Activated CD4-positive, alpha-beta T cell treated with anti-CD3 and anti-CD28 coated beads, Interleukin-2, amount 10 ng/mL, durations not matched to agents 7 days and 5 days (primary cell): ENCODE results near the gene IPO9. TPM values are rescaled to one million over a fixed set of nuclear protein-coding genes. Genes with fewer than 3 reads are reported as not detected.

Source experiments
- CTCF ChIA-PET: fragments of 350-600 bp; sonication (Branson Sonifier 250); formaldehyde crosslinking; loops from one replicate; lab custom pipeline; 2021; ENCODE audit warnings: antibody characterized with exemption; lab: Charles Lee
- POLR2A ChIA-PET: fragments of 350-600 bp; sonication (Branson Sonifier 250); formaldehyde crosslinking; loops from one replicate; lab custom pipeline; 2021; ENCODE audit warnings: antibody characterized with exemption; lab: Charles Lee
- DNase-seq: peaks from one replicate; pipeline ENCODE4 v3.0.0-alpha.2; 2020
- H3K27ac Mint-ChIP-seq: one replicate; pipeline ENCODE4 v1.8.0; 2021; ENCODE audit warnings: mild to moderate bottlenecking, moderate library complexity, mixed read lengths
- H3K27me3 Mint-ChIP-seq: one replicate; pipeline ENCODE4 v1.8.0; 2021; ENCODE audit warnings: mixed read lengths
- H3K36me3 Mint-ChIP-seq: one replicate; pipeline ENCODE4 v1.8.0; 2021; ENCODE audit warnings: low read depth, mixed read lengths
- H3K4me1 Mint-ChIP-seq: one replicate; pipeline ENCODE4 v1.8.0; 2021; ENCODE audit warnings: mixed read lengths
- H3K4me3 Mint-ChIP-seq: one replicate; pipeline ENCODE4 v1.8.0; 2021; ENCODE audit warnings: mild to moderate bottlenecking, moderate library complexity, mixed read lengths
- H3K9me3 Mint-ChIP-seq: one replicate; pipeline ENCODE4 v1.8.0; 2021; ENCODE audit warnings: mixed read lengths
- microRNA-seq: library from miRNA; unstranded; fragments of <30 nt; microRNA quantifications from one replicate; pipeline ENCODE4 v1.2.0, GENCODE V29; 2021; ENCODE audit warnings: borderline microRNAs expressed, borderline replicate concordance
- total RNA-seq, 2 experiments: library from RNA; stranded (reverse); gene quantifications; one replicate each; pipeline ENCODE4 v1.2.3, GENCODE V29; 2021

The IPO9 gene
- total RNA-seq, 2 experiments from 2014 or later = 47.9 to 52.4 TPM

DNA sequence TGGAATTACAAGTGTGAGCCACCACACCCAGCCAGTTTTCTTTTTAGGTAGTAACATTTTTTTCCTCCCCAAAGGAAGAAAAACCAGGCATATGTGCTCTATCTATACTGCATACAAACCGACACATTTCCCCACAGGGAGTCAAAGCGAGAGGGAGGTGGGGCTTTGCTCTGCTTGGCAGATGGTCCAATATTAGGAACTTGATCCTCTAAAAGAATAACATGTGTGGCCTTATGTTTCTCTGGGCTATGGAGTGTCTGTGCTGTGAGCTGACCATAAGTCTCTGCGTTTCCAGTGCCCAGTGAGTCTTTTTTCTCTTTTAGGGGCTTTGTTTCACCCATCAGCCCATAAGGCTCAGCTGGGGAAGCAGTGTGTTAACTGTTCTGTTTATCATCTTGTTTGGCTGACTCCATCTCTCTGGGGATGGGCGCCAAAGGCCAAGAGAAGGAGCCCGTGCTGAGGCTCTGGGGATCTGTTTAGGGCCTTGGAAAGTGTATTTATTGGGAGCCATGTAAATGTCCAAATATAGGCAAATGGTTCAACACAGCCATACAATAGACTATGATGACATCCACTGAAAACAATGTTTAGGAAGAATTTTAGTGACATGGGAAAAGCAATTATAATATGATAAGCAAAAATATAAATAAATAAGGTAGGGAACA is 97.2 kb downstream of the IPO9 start:
- CTCF ChIA-PET = interaction anchor here (0.7 to 1.2 kb wide), 3 partner anchors 30 to 283 kb away, joined by 3 read pairs; no protein-coding TSS in a partner anchor
- no peak overlapping the region for H3K4me3 Mint-ChIP-seq
- POLR2A ChIA-PET = no interaction called here
- H3K4me1 Mint-ChIP-seq = no peaks in the 10 kb centered on the region
- no peak overlapping the region for H3K27ac Mint-ChIP-seq
- no peaks in the 10 kb centered on the region for H3K9me3 Mint-ChIP-seq
- peaks cover 2% of the 10 kb centered on the region for H3K27me3 Mint-ChIP-seq
- DNase-seq = no peak
- no peaks in the 10 kb centered on the region for H3K36me3 Mint-ChIP-seq

DNA sequence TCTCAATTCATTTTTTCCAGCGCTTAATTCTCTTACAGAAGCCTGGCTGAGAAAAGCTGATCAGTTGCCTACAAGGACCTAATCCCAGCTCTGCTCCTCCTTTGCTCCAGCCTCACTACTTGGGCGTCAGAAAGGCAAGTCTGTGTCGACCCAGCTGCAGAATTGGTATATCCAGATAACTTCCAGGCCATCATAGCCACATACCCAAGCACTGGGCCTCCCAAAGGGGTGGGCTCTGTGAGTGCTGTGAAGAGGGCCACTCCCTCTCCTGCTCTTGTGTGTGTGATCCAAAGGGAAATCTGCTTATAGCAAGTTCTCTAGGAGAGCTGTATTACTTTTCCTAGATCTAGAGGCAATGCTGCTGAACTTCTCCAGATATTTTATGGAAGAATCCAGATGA is 99.3 kb downstream of the IPO9 start:
- no peak for DNase-seq
- no peak overlapping the region for H3K27ac Mint-ChIP-seq
- ChIA-PET POLR2A (no interaction called here), CTCF (no interaction called here)
- H3K4me1 Mint-ChIP-seq = no peaks in the 10 kb centered on the region
- H3K4me3 Mint-ChIP-seq = no peak overlapping the region
- H3K27me3 Mint-ChIP-seq = peaks cover 2% of the 10 kb centered on the region
- no peaks in the 10 kb centered on the region for H3K9me3 Mint-ChIP-seq
- no peaks in the 10 kb centered on the region for H3K36me3 Mint-ChIP-seq

DNA sequence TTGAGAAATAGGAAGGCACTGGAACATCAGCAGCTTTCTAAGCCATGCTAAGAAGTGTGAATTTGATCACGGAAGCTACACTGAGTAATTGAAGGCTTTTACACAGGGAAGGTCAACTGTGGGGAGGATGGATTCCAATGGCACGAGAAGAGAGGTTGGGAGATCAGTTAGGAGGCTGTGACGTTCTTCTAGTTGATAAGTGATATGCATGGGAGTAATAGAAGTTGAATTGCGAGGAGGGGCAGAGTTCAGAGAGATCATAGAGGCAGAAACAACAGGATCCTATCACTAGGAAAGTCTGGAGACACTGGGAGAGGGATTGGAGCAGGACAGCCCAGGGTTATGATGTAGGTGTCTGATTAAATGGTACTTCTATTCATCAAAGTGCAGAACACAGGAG is 101.2 kb downstream of the IPO9 start:
- Mint-ChIP-seq H3K27ac (no peak overlapping the region), H3K36me3 (no peaks in the 10 kb centered on the region), H3K9me3 (no peaks in the 10 kb centered on the region), H3K4me1 (no peaks in the 10 kb centered on the region), H3K27me3 (peaks cover 13% of the 10 kb centered on the region), H3K4me3 (no peak overlapping the region)
- ChIA-PET CTCF (no interaction called here), POLR2A (no interaction called here)
- DNase-seq = no peak

- POLR2A ChIA-PET = no interaction called here
- Mint-ChIP-seq H3K36me3 (no peaks in the 10 kb centered on the region), H3K4me1 (no peaks in the 10 kb centered on the region), H3K27ac (no peak overlapping the region), H3K27me3 (peaks cover 14% of the 10 kb centered on the region), H3K9me3 (no peaks in the 10 kb centered on the region), H3K4me3 (no peak overlapping the region)
- DNase-seq = no peak
- CTCF ChIA-PET = no interaction called here
These were observed 101.8 kb downstream of the IPO9 start for GRCh38 chr1:201930803-201931202.

Small RNA genes within 50 kb of the gene (microRNA-seq; reads per million reads assigned to microRNA genes)
- gene MIR1231 (not detected), gene MIR6739 (not detected)

Other genes with a start within 250 kb of the IPO9 start
- under 1 TPM; 0.57 to 0.83 TPM for gene SHISA4, start 59.7 kb downstream of the IPO9 start, total RNA-seq
- gene LMOD1, start 117.4 kb downstream of the IPO9 start, total RNA-seq = not detected
- gene TIMM17A, start 126.3 kb downstream of the IPO9 start, total RNA-seq = 10 to 100 TPM; 42.8 to 45.1 TPM
- 10 to 100 TPM; 31.0 to 32.8 TPM for gene RNPEP, start 153.5 kb downstream of the IPO9 start, total RNA-seq
- under 1 TPM; 0.22 to 0.56 TPM for gene ELF3, start 181.4 kb downstream of the IPO9 start, total RNA-seq